ENCODE measurements around the gene PRKCE.

GRCh38 chr2:45705233-45705632 lies 53.8 kb downstream of the PRKCE start:
- TF ChIP-seq CTCF (conservative IDR thresholded peaks at IDR 0.05; ENCODE audit: low read depth in 2 of 2) (no peak), EZH2phosphoT487 (IDR thresholded peaks at IDR 0.05; ENCODE audit: unreplicated experiment) (no peak), POLR2AphosphoS5 (IDR thresholded peaks at IDR 0.05; ENCODE audit: low read depth) (no peak), EZH2 (IDR thresholded peaks at IDR 0.05; ENCODE audit: low read depth, unreplicated experiment) (no peak), CREB1 (CRISPR knock-in tag; IDR thresholded peaks at IDR 0.05; ENCODE audit: low read depth) (no peak), ZNF114 (CRISPR knock-in tag; IDR thresholded peaks at IDR 0.05) (no peak), JUNB (IDR thresholded peaks at IDR 0.05; ENCODE audit: unreplicated experiment) (no peak), NANOG (IDR thresholded peaks at IDR 0.05; ENCODE audit: borderline replicate concordance) (no peak), ZNF331 (CRISPR knock-in tag; IDR thresholded peaks at IDR 0.05; ENCODE audit: low read depth) (no peak), ZNF462 (CRISPR knock-in tag; IDR thresholded peaks at IDR 0.05) (no peak)
- TF ChIP-seq, protein P1, sequence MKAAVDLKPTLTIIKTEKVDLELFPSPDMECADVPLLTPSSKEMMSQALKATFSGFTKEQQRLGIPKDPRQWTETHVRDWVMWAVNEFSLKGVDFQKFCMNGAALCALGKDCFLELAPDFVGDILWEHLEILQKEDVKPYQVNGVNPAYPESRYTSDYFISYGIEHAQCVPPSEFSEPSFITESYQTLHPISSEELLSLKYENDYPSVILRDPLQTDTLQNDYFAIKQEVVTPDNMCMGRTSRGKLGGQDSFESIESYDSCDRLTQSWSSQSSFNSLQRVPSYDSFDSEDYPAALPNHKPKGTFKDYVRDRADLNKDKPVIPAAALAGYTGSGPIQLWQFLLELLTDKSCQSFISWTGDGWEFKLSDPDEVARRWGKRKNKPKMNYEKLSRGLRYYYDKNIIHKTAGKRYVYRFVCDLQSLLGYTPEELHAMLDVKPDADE (IDR thresholded peaks at IDR 0.05): no peak
- TF ChIP-seq, protein P2, sequence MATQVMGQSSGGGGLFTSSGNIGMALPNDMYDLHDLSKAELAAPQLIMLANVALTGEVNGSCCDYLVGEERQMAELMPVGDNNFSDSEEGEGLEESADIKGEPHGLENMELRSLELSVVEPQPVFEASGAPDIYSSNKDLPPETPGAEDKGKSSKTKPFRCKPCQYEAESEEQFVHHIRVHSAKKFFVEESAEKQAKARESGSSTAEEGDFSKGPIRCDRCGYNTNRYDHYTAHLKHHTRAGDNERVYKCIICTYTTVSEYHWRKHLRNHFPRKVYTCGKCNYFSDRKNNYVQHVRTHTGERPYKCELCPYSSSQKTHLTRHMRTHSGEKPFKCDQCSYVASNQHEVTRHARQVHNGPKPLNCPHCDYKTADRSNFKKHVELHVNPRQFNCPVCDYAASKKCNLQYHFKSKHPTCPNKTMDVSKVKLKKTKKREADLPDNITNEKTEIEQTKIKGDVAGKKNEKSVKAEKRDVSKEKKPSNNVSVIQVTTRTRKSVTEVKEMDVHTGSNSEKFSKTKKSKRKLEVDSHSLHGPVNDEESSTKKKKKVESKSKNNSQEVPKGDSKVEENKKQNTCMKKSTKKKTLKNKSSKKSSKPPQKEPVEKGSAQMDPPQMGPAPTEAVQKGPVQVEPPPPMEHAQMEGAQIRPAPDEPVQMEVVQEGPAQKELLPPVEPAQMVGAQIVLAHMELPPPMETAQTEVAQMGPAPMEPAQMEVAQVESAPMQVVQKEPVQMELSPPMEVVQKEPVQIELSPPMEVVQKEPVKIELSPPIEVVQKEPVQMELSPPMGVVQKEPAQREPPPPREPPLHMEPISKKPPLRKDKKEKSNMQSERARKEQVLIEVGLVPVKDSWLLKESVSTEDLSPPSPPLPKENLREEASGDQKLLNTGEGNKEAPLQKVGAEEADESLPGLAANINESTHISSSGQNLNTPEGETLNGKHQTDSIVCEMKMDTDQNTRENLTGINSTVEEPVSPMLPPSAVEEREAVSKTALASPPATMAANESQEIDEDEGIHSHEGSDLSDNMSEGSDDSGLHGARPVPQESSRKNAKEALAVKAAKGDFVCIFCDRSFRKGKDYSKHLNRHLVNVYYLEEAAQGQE (IDR thresholded peaks at IDR 0.05; ENCODE audit: unreplicated experiment): no peak
